ENCODE measurements around the gene APBB2.

Gene APBB2

GRCh38 chr4:41103657-41104056, 110.7 kb downstream of the APBB2 start:
- H3K27ac ChIP-seq: no peak overlapping the region
- no peak overlapping the region for H3K4me3 ChIP-seq
- H3K36me3 ChIP-seq (ENCODE audit: insufficient read depth, low read length): no peaks in the 10 kb centered on the region
- TF ChIP-seq FOXP2 (optimal IDR thresholded peaks at IDR 0.05; ENCODE audit: control extremely low read depth, extremely low read length, insufficient read depth): no peak
- DNase-seq (ENCODE audit: low read depth, low spot score): no peak
- H3K9me3 ChIP-seq (ENCODE audit: low read depth, low read length): no peaks in the 10 kb centered on the region
- H3K9ac ChIP-seq (ENCODE audit: insufficient read length): no peak overlapping the region

GRCh38 chr4:41102414-41103092, 111.8 kb downstream of the APBB2 start:
- TF ChIP-seq POLR2AphosphoS5 (IDR thresholded peaks at IDR 0.05; ENCODE audit: borderline replicate concordance, low read depth, low read length) (no peak), EZH2 (IDR thresholded peaks at IDR 0.05) (no peak), FOXP2 (optimal IDR thresholded peaks at IDR 0.05; ENCODE audit: control extremely low read depth, extremely low read length, insufficient read depth) (no peak)
- Histone ChIP-seq H3K36me3 (ENCODE audit: insufficient read depth, low read length) (no peaks in the 10 kb centered on the region), H3K9ac (ENCODE audit: insufficient read length) (no peak overlapping the region), H3K27ac (no peak overlapping the region), H3K4me3 (no peak overlapping the region), H3K9me3 (ENCODE audit: low read depth, low read length) (no peaks in the 10 kb centered on the region)
- no peak for DNase-seq (ENCODE audit: low read depth, low spot score)

- H3K9ac ChIP-seq (ENCODE audit: insufficient read length): no peak overlapping the region
- H3K9me3 ChIP-seq (ENCODE audit: low read depth, low read length): no peaks in the 10 kb centered on the region
- no peak overlapping the region for H3K27ac ChIP-seq
- TF ChIP-seq FOXP2 (optimal IDR thresholded peaks at IDR 0.05; ENCODE audit: control extremely low read depth, extremely low read length, insufficient read depth): no peak
- no peaks in the 10 kb centered on the region for H3K36me3 ChIP-seq (ENCODE audit: insufficient read depth, low read length)
- DNase-seq (ENCODE audit: low read depth, low spot score): no peak
- no peak overlapping the region for H3K4me3 ChIP-seq
Measured at GRCh38 chr4:41098093-41099048, 116.0 kb downstream of the APBB2 start.

GRCh38 chr4:41095973-41096372, 118.4 kb downstream of the APBB2 start:
- H3K27ac ChIP-seq: no peak overlapping the region

DNA sequence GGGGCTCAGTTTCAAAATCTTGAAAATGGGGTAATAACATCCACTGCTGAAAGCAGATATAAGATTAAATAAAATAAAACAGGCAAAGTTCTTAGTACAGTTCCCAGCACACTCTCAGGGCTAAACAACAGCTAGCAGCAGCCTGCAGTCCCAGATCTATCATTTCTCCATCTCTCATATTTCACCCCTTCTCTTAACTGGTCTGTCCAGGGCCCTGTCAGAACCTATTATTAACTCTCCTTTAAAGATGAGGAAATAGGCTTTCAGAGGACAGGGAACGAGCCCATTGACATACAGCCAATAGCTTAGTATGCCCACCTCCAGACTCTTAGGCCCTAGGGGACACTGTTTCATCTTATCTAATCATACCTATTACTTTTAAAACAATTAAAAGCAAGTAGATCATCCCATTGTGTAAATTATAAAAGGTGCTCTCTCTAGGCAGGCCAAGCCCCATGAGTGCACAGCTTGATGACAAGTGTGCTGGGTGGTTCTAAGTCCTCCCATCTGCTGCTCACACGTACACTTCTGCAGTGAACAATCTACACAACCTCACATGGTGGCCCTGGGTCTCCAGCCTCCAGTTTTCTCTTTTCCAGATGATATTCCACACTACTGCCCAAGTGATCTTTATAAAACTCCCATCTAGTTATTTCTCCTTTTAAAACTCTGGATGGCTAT, 119.0 kb downstream of the APBB2 start:
- TF ChIP-seq POLR2AphosphoS5 (IDR thresholded peaks at IDR 0.05; ENCODE audit: borderline replicate concordance, low read depth, low read length) (no peak), FOXP2 (optimal IDR thresholded peaks at IDR 0.05; ENCODE audit: control extremely low read depth, extremely low read length, insufficient read depth) (no peak), EZH2 (IDR thresholded peaks at IDR 0.05) (no peak)
- H3K9ac ChIP-seq (ENCODE audit: insufficient read length): no peak overlapping the region
- no peak overlapping the region for H3K27ac ChIP-seq
- DNase-seq (ENCODE audit: low read depth, low spot score): no peak
- no peak overlapping the region for H3K4me3 ChIP-seq
- no peaks in the 10 kb centered on the region for H3K36me3 ChIP-seq (ENCODE audit: insufficient read depth, low read length)
- no peaks in the 10 kb centered on the region for H3K9me3 ChIP-seq (ENCODE audit: low read depth, low read length)

More at GRCh38 chr4:41095973-41096372, 118.4 kb downstream of the APBB2 start:
- H3K4me3 ChIP-seq: no peak overlapping the region
- H3K9me3 ChIP-seq (ENCODE audit: low read depth, low read length): no peaks in the 10 kb centered on the region
- no peaks in the 10 kb centered on the region for H3K36me3 ChIP-seq (ENCODE audit: insufficient read depth, low read length)
- H3K9ac ChIP-seq (ENCODE audit: insufficient read length): no peak overlapping the region
- no peak for TF ChIP-seq FOXP2 (optimal IDR thresholded peaks at IDR 0.05; ENCODE audit: control extremely low read depth, extremely low read length, insufficient read depth)
- no peak for TF ChIP-seq EZH2 (IDR thresholded peaks at IDR 0.05)
- TF ChIP-seq POLR2AphosphoS5 (IDR thresholded peaks at IDR 0.05; ENCODE audit: borderline replicate concordance, low read depth, low read length): no peak
- DNase-seq (ENCODE audit: low read depth, low spot score): no peak

DNA sequence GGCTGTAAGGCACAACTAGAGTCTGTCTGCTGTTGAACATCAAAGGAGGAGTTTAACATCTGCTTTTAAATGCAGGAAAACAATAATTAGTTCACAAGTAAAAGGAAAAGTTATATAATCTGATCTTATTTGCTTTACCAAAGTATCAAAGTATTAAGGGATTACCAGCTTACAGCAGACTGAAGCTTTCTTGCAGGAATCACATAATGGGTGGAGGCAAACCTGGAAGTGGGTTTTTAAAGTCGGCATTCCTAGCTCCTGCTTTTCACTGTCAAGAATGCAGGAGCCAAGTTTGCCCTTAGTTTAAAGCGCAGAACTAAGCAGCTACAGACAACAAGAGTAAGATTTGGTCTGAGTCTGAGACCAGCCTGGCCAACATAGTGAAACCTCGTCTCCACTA, 122.2 kb downstream of the APBB2 start:
- DNase-seq (ENCODE audit: low read depth, low spot score): no peak
- Histone ChIP-seq H3K36me3 (ENCODE audit: insufficient read depth, low read length) (no peaks in the 10 kb centered on the region), H3K9me3 (ENCODE audit: low read depth, low read length) (no peaks in the 10 kb centered on the region), H3K27ac (no peak overlapping the region), H3K4me3 (no peak overlapping the region), H3K9ac (ENCODE audit: insufficient read length) (no peak overlapping the region)
- no peak for TF ChIP-seq POLR2AphosphoS5 (IDR thresholded peaks at IDR 0.05; ENCODE audit: borderline replicate concordance, low read depth, low read length)
- no peak for TF ChIP-seq FOXP2 (optimal IDR thresholded peaks at IDR 0.05; ENCODE audit: control extremely low read depth, extremely low read length, insufficient read depth)
- no peak for TF ChIP-seq EZH2 (IDR thresholded peaks at IDR 0.05)

- no peak for DNase-seq (ENCODE audit: low read depth, low spot score)
- TF ChIP-seq POLR2AphosphoS5 (IDR thresholded peaks at IDR 0.05; ENCODE audit: borderline replicate concordance, low read depth, low read length) (no peak), EZH2 (IDR thresholded peaks at IDR 0.05) (no peak), FOXP2 (optimal IDR thresholded peaks at IDR 0.05; ENCODE audit: control extremely low read depth, extremely low read length, insufficient read depth) (no peak)
- no peak overlapping the region for H3K4me3 ChIP-seq
- peaks cover 5% of the 10 kb centered on the region; the same call in 1 of the 2 replicates for H3K9me3 ChIP-seq (ENCODE audit: low read depth, low read length)
- no peak overlapping the region for H3K9ac ChIP-seq (ENCODE audit: insufficient read length)
- H3K36me3 ChIP-seq (ENCODE audit: insufficient read depth, low read length): no peaks in the 10 kb centered on the region
- no peak overlapping the region for H3K27ac ChIP-seq
Measured at GRCh38 chr4:41081847-41082246, 132.5 kb downstream of the APBB2 start.

GRCh38 chr4:41080976-41081375, 133.4 kb downstream of the APBB2 start:
- TF ChIP-seq EZH2 (IDR thresholded peaks at IDR 0.05): no peak
- Histone ChIP-seq H3K9ac (ENCODE audit: insufficient read length) (no peak overlapping the region), H3K27ac (no peak overlapping the region), H3K9me3 (ENCODE audit: low read depth, low read length) (peaks cover under 1% of the 10 kb centered on the region; the same call in 1 of the 2 replicates), H3K4me3 (no peak overlapping the region), H3K36me3 (ENCODE audit: insufficient read depth, low read length) (no peaks in the 10 kb centered on the region)
- DNase-seq (ENCODE audit: low read depth, low spot score): no peak
